ENCODE results near the gene SLC25A45.

Gene SLC25A45

DNA sequence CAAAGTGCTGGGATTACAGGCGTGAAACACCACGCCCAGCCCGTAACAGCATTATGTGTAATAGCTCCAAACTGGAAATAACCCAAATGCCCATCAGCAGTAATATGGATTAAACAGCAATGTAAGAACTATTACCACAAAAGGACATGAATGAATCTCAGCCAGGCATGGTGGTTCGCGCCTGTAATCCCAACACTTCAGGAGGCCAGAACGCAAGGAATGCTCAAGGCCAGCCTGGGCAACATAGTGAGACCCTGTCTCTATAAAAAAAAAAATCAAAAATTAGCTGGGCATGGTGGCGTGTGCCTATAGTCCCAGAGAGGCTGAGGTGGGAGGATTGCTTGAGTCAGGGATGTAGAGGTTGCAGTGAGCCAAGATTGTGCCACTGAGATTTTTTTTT, 51.9 kb downstream of the SLC25A45 start:
- H3K4me3 ChIP-seq (ENCODE audit: low read depth, low read length) = no peak overlapping the region
- in situ Hi-C loops (cut with HindIII; ENCODE audit: low sequenced_read_pairs) = no loop called here
- no peak for TF ChIP-seq CTCF (IDR thresholded peaks at IDR 0.05; ENCODE audit: low read depth, low read length)
- DNase-seq (ENCODE audit: low read depth, low spot score) = no peak

GRCh38 chr11:65329944-65330403, 52.5 kb downstream of the SLC25A45 start:
- in situ Hi-C loops (cut with HindIII; ENCODE audit: low sequenced_read_pairs) = no loop called here
- no peak overlapping the region for H3K4me3 ChIP-seq (ENCODE audit: low read depth, low read length)
- TF ChIP-seq CTCF (IDR thresholded peaks at IDR 0.05; ENCODE audit: low read depth, low read length) = peak; percentile 71
- DNase-seq (ENCODE audit: low read depth, low spot score) = peak; percentile 92

- no peak overlapping the region for H3K4me3 ChIP-seq (ENCODE audit: low read depth, low read length)
- DNase-seq (ENCODE audit: low read depth, low spot score) = no peak
- in situ Hi-C loops (cut with HindIII; ENCODE audit: low sequenced_read_pairs) = no loop called here
- TF ChIP-seq CTCF (IDR thresholded peaks at IDR 0.05; ENCODE audit: low read depth, low read length) = no peak
These were observed 53.0 kb downstream of the SLC25A45 start for GRCh38 chr11:65329478-65329877.

- no peak for DNase-seq (ENCODE audit: low read depth, low spot score)
- TF ChIP-seq CTCF (IDR thresholded peaks at IDR 0.05; ENCODE audit: low read depth, low read length) = no peak
- no peak overlapping the region for H3K4me3 ChIP-seq (ENCODE audit: low read depth, low read length)
- in situ Hi-C loops (cut with HindIII; ENCODE audit: low sequenced_read_pairs) = no loop called here
These were observed 55.4 kb downstream of the SLC25A45 start for GRCh38 chr11:65327021-65327420.

DNA sequence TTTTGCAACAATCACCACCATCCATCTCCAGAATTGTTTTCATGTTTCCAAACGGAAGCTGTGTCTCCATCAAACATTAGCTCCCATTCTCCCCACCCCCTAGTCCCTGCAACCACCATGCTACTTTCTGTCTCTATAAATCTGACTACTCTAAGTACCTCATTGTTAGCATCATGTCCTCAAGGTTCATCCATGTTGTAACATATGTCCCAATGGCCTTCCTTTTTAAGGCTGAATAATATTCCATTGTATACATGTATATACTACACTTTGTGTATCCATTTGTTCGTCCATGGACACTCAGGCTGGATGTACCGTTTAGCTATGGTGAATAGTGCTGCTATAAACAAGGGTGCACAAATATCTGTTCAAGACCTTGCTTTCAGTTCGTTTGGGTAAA, 57.0 kb downstream of the SLC25A45 start:
- in situ Hi-C loops (cut with HindIII; ENCODE audit: low sequenced_read_pairs) = no loop called here
- H3K4me3 ChIP-seq (ENCODE audit: low read depth, low read length) = no peak overlapping the region
- no peak for TF ChIP-seq CTCF (IDR thresholded peaks at IDR 0.05; ENCODE audit: low read depth, low read length)
- DNase-seq (ENCODE audit: low read depth, low spot score) = no peak

All from astrocyte of the spinal cord (primary cell).